GM23338 (cell line): ENCODE data around the gene TIMM10. TPM values are rescaled to one million over a fixed set of nuclear protein-coding genes. Genes with fewer than 3 reads are reported as not detected.

ENCODE experiments used
- ATAC-seq: fragments of 200-7000 bp; cut with Tn5 transposase; 3 replicates; pipeline ENCODE4 v1.9.1; 2020
- DNase-seq: peaks from one replicate; pipeline ENCODE4 v3.0.0-alpha.2; 2015; ENCODE audit warnings: low spot score
- H2AFZ ChIP-seq: fragments of 200-600 bp; sonication (generic); 2 replicates; pipeline ENCODE4 v1.8.0; 2016; ENCODE audit warnings: antibody characterized with exemption, mild to moderate bottlenecking, moderate library complexity
- H3F3A ChIP-seq: fragments of 200-600 bp; sonication (generic); replicated peaks from 2 replicates; pipeline ENCODE4 v1.8.0; 2017; ENCODE audit warnings: antibody characterized with exemption, mixed run types, low read depth
- H3K27ac ChIP-seq: fragments of 200-600 bp; sonication (generic); 2 replicates; pipeline ENCODE4 v1.6.1; 2016; ENCODE audit warnings: low read depth
- H3K27me3 ChIP-seq: fragments of 200-600 bp; sonication (generic); 2 replicates; pipeline ENCODE4 v1.8.0; 2016; ENCODE audit warnings: mild to moderate bottlenecking, mixed run types, moderate library complexity; ENCODE audit not compliant: insufficient read depth
- H3K36me3 ChIP-seq: fragments of 200-600 bp; sonication (generic); 2 replicates; pipeline ENCODE4 v1.8.0; 2016; ENCODE audit warnings: mild to moderate bottlenecking; ENCODE audit not compliant: insufficient read depth
- H3K4me1 ChIP-seq: fragments of 200-600 bp; sonication (generic); 2 replicates; pipeline ENCODE4 v1.8.0; 2016; ENCODE audit warnings: mild to moderate bottlenecking, moderate library complexity; ENCODE audit not compliant: insufficient read depth
- H3K4me2 ChIP-seq: fragments of 200-600 bp; sonication (generic); 2 replicates; pipeline ENCODE4 v1.7.1; 2017; ENCODE audit warnings: mixed run types
- H3K4me3 ChIP-seq: fragments of 200-600 bp; sonication (generic); 2 replicates; pipeline ENCODE4 v1.6.1; 2016; ENCODE audit warnings: mixed run types
- H3K79me2 ChIP-seq: fragments of 200-600 bp; sonication (generic); replicated peaks from 2 replicates; pipeline ENCODE4 v1.8.0; 2017; ENCODE audit warnings: mild to moderate bottlenecking; ENCODE audit not compliant: insufficient read depth
- H3K9me2 ChIP-seq: fragments of 200-600 bp; sonication (generic); 2 replicates; pipeline ENCODE4 v1.8.0; 2017; ENCODE audit not compliant: insufficient read depth
- H4K20me1 ChIP-seq: fragments of 200-600 bp; sonication (generic); replicated peaks from 2 replicates; pipeline ENCODE4 v1.8.0; 2017; ENCODE audit warnings: mild to moderate bottlenecking; ENCODE audit not compliant: insufficient read depth
- H3K27ac Mint-ChIP-seq: 2 replicates; pipeline ENCODE4 v1.8.0; 2020; ENCODE audit warnings: inconsistent platforms, mild to moderate bottlenecking, moderate library complexity, mixed read lengths
- H3K27me3 Mint-ChIP-seq: 3 replicates; pipeline ENCODE4 v1.8.0; 2022; ENCODE audit warnings: low read depth, mild to moderate bottlenecking, moderate library complexity, mixed read lengths, inconsistent platforms; ENCODE audit not compliant: insufficient read depth, poor library complexity
- H3K36me3 Mint-ChIP-seq: 3 replicates; pipeline ENCODE4 v1.8.0; 2021; ENCODE audit warnings: low read depth, mild to moderate bottlenecking, inconsistent platforms, moderate library complexity, mixed read lengths
- H3K4me1 Mint-ChIP-seq: 3 replicates; pipeline ENCODE4 v1.8.0; 2020; ENCODE audit warnings: mild to moderate bottlenecking, inconsistent platforms, mixed read lengths
- H3K4me3 Mint-ChIP-seq: 3 replicates; pipeline ENCODE4 v1.8.0; 2021; ENCODE audit warnings: moderate library complexity, mild to moderate bottlenecking, inconsistent platforms, mixed read lengths
- H3K9me3 Mint-ChIP-seq: 3 replicates; pipeline ENCODE4 v1.8.0; 2020; ENCODE audit warnings: moderate library complexity, mild to moderate bottlenecking, inconsistent platforms, mixed read lengths
- CREB1 ChIP-seq: fragments of 250-450 bp; sonication (Bioruptor Pico); IDR thresholded peaks from 2 replicates; pipeline ENCODE4 v1.5.0; 2020; ENCODE audit warnings: low read depth, mild to moderate bottlenecking, moderate library complexity
- CTCF ChIP-seq, 2 experiments: fragments of 200-600 bp in 1 of 2; sonication (generic) in 1 of 2; conservative IDR thresholded peaks; 2 replicates each; pipeline versions ENCODE4 v1.5.1 to v1.6.1; 2016 to 2017; ENCODE audit warnings: antibody characterized with exemption in 2 of 2, low read depth in 2 of 2, mild to moderate bottlenecking in 2 of 2, moderate library complexity in 1 of 2
- ETS1 ChIP-seq: IDR thresholded peaks from 2 replicates; pipeline ENCODE4 v1.6.1; 2016; ENCODE audit warnings: antibody characterized with exemption
- EZH2 ChIP-seq: fragments of 200-600 bp; sonication (generic); IDR thresholded peaks from one replicate; pipeline ENCODE4 v1.8.0; 2017; ENCODE audit warnings: antibody characterized with exemption, mild to moderate bottlenecking, low read depth; ENCODE audit not compliant: unreplicated experiment
- JUNB ChIP-seq: IDR thresholded peaks from one replicate; pipeline ENCODE4 v1.6.1; 2016; ENCODE audit warnings: antibody characterized with exemption; ENCODE audit not compliant: unreplicated experiment
- NANOG ChIP-seq: IDR thresholded peaks from 2 replicates; pipeline ENCODE4 v1.6.1; 2016; ENCODE audit warnings: antibody characterized with exemption, borderline replicate concordance
- POLR2AphosphoS5 ChIP-seq: IDR thresholded peaks from 2 replicates; pipeline ENCODE4 v1.6.1; 2016; ENCODE audit warnings: antibody characterized with exemption, low read depth
- ZNF114 ChIP-seq: fragments of 250-450 bp; sonication (Bioruptor Pico); IDR thresholded peaks from 2 replicates; pipeline ENCODE4 v1.5.0; 2020; ENCODE audit warnings: mild to moderate bottlenecking, moderate library complexity
- ZNF331 ChIP-seq: fragments of 250-450 bp; sonication (Bioruptor Pico); IDR thresholded peaks from 2 replicates; pipeline ENCODE4 v1.5.0; 2020; ENCODE audit warnings: low read depth, mild to moderate bottlenecking, moderate library complexity
- ZNF462 ChIP-seq: fragments of 250-450 bp; sonication (Bioruptor Pico); IDR thresholded peaks from 2 replicates; pipeline ENCODE4 v1.5.0; 2020; ENCODE audit warnings: mild to moderate bottlenecking, moderate library complexity
- polyA plus RNA-seq: library from polyadenylated mRNA; unstranded; fragments of >200 nt; fragmentation: Nextera tagmentation; extraction: Ambion mirVana; gene quantifications from 2 replicates; pipeline ENCODE4 v1.2.1, GENCODE V29; 2016
- total RNA-seq: library from RNA; depleted of rRNA; stranded (reverse); fragments of >200 nt; shearing (Covaris generic); gene quantifications from 2 replicates; pipeline ENCODE4 v1.2.3, GENCODE V29; 2014

The TIMM10 gene
- total and polyA plus RNA-seq, 2 experiments from 2014 or later = 59.1 to 194 TPM

GRCh38 chr11:57499413-57499982 lies 31.1 kb downstream of the TIMM10 start:
- Histone ChIP-seq H2AFZ (no peak overlapping the region), H3K27ac (peak overlapping the region; percentile 83), H3K27me3 (no peaks in the 10 kb centered on the region), H4K20me1 (peaks cover 5% of the 10 kb centered on the region), H3K4me3 (peak overlapping the region; percentile 53), H3K4me2 (peak overlapping the region; percentile 87), H3F3A (peaks cover 13% of the 10 kb centered on the region), H3K36me3 (peaks cover 5% of the 10 kb centered on the region; the same call in 1 of the 2 replicates), H3K79me2 (peaks cover 14% of the 10 kb centered on the region; the same call in 1 of the 2 replicates), H3K9me2 (no peaks in the 10 kb centered on the region), H3K4me1 (peaks cover 31% of the 10 kb centered on the region)
- ATAC-seq (peak; percentile 96), DNase-seq (peak; percentile 99)
- H3K27ac Mint-ChIP-seq = peak overlapping the region; percentile 85
- TF ChIP-seq POLR2AphosphoS5 = peak; percentile 74
- TF ChIP-seq NANOG = no peak
- no peak for TF ChIP-seq EZH2
- H3K27me3 Mint-ChIP-seq = peaks cover 16% of the 10 kb centered on the region
- H3K4me1 Mint-ChIP-seq = peaks cover 60% of the 10 kb centered on the region
- peaks cover 64% of the 10 kb centered on the region for H3K36me3 Mint-ChIP-seq
- H3K9me3 Mint-ChIP-seq = no peaks in the 10 kb centered on the region
- peak overlapping the region; percentile 61 for H3K4me3 Mint-ChIP-seq

GRCh38 chr11:57498540-57498939 lies 32.0 kb downstream of the TIMM10 start:
- peaks cover 31% of the 10 kb centered on the region for H3K4me1 ChIP-seq
- H3K4me2 ChIP-seq = no peak overlapping the region
- Mint-ChIP-seq H3K4me1 (peaks cover 67% of the 10 kb centered on the region), H3K36me3 (peaks cover 70% of the 10 kb centered on the region), H3K9me3 (no peaks in the 10 kb centered on the region), H3K27ac (no peak overlapping the region), H3K4me3 (peak overlapping the region; percentile 6; the same call in 1 of the 3 replicates), H3K27me3 (peaks cover 18% of the 10 kb centered on the region)
- H3F3A ChIP-seq = peaks cover 14% of the 10 kb centered on the region
- H3K27me3 ChIP-seq = no peaks in the 10 kb centered on the region
- no peak overlapping the region; the same call in 1 of the 2 replicates for H3K27ac ChIP-seq
- no peak overlapping the region for H3K4me3 ChIP-seq
- no peak for DNase-seq
- no peak for ATAC-seq
- H4K20me1 ChIP-seq = peaks cover 5% of the 10 kb centered on the region
- TF ChIP-seq ZNF331 (CRISPR knock-in tag) (no peak), CREB1 (CRISPR knock-in tag) (no peak), ETS1 (no peak), CTCF (conservative IDR thresholded peaks at IDR 0.05; ENCODE audit: low read depth in 2 of 2) (no peak), POLR2AphosphoS5 (no peak), ZNF462 (CRISPR knock-in tag) (no peak), ZNF114 (no peak), JUNB (no peak)
- H3K36me3 ChIP-seq = peaks cover 5% of the 10 kb centered on the region; the same call in 1 of the 2 replicates
- peaks cover 4% of the 10 kb centered on the region; the same call in 1 of the 2 replicates for H3K79me2 ChIP-seq
- H3K9me2 ChIP-seq = no peaks in the 10 kb centered on the region
- H2AFZ ChIP-seq = no peak overlapping the region
